ENCODE results near the gene PLPP4. TPM values are rescaled to one million over a fixed set of nuclear protein-coding genes. Genes with fewer than 3 reads are reported as not detected.

Gene PLPP4
- total and polyA plus RNA-seq, 2 donors (not counting 3 experiments of a cell fraction or from before 2014, with no cell fraction given), result 15.5 to 36.4 TPM

DNA sequence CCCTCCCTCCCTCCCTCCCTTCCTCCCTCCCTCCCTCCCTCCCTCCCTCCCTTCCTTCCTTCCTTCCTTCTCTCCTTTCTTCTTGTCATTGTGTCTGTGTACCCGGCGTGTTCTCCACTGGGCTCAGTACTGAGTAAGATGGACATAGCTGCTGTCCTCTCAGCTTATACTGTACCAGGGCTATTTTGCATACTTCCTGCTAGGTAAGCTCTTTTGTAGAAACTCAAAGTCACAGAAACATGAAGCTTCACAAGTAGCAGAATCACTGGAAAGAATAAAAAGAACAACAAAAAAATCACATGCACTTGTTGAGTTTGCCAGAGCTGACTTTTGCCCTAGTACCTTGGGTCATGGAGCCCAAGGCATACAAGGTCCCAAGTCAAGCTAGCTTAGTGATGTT is 125.7 kb downstream of the PLPP4 start:
- no TSS peak for BruUV-seq (replicated peaks)
- CTCF ChIA-PET, result interaction anchor here (0.6 to 0.7 kb wide), 3 partner anchors 18 to 159 kb away, joined by 3 read pairs; no protein-coding TSS in a partner anchor
- FAIRE-seq, result peak; percentile 70

More for the DNA sequence above, 125.7 kb downstream of the PLPP4 start:
- Histone ChIP-seq H3K9me1 (replicated peaks; ENCODE audit: control insufficient read depth, extremely low read depth, insufficient read depth, low read length) (no peaks in the 10 kb centered on the region), H3K9me3 (replicated peaks; ENCODE audit: control insufficient read depth, insufficient read depth, low read length) (no peaks in the 10 kb centered on the region), H3K27ac (ENCODE audit: insufficient read depth, low read depth, low read length) (no peak overlapping the region), H3K27me3 (ENCODE audit: control insufficient read depth in 2 of 2, insufficient read depth in 2 of 2, low read length in 2 of 2) (no peaks in the 10 kb centered on the region), H3K36me3 (ENCODE audit: control insufficient read depth in 2 of 2, extremely low read depth in 1 of 2, insufficient read depth in 2 of 2, low read length in 2 of 2) (no peaks in the 10 kb centered on the region), H3K79me2 (ENCODE audit: control insufficient read depth, insufficient read depth, low read length) (no peaks in the 10 kb centered on the region), H3K4me1 (ENCODE audit: control insufficient read depth, extremely low read depth, insufficient read depth, low read length) (no peaks in the 10 kb centered on the region), H4K20me1 (replicated peaks; ENCODE audit: control insufficient read depth, extremely low read depth, insufficient read depth, low read length) (no peaks in the 10 kb centered on the region), H3K4me3 (replicated peaks in 1 of 3; ENCODE audit: insufficient read depth in 1 of 3, low read depth in 1 of 3, low read length in 3 of 3) (no peak overlapping the region), H2AFZ (ENCODE audit: low read depth, low read length) (no peak overlapping the region), H3K4me2 (ENCODE audit: insufficient read depth, low read length) (no peak overlapping the region), H3K9ac (replicated peaks; ENCODE audit: extremely low read depth, insufficient read depth, low read length) (no peak overlapping the region)
- dilution Hi-C loops (cut with MboI; ENCODE audit: extremely low pct_ligation_motif_present, low sequenced_read_pairs) (no loop called here), intact Hi-C loops (cut with micrococcal nuclease) (no loop called here)
- TF ChIP-seq EZH2 (IDR thresholded peaks at IDR 0.05; ENCODE audit: borderline replicate concordance, low read depth, low read length, severe bottlenecking) (no peak), FOS (IDR thresholded peaks at IDR 0.05; ENCODE audit: borderline replicate concordance, insufficient read depth, low read length) (no peak), POLR2AphosphoS5 (IDR thresholded peaks at IDR 0.05; ENCODE audit: insufficient read depth, low read depth, low read length) (no peak), POLR2A (IDR thresholded peaks at IDR 0.05; ENCODE audit: low read depth, low read length) (no peak), GATA2 (IDR thresholded peaks at IDR 0.05; ENCODE audit: insufficient read depth, insufficient read length, low read depth, low read length) (no peak), CTCF (IDR thresholded peaks at IDR 0.05; ENCODE audit: extremely low read depth in 1 of 2, insufficient read depth in 1 of 2, low read depth in 1 of 2, low read length in 2 of 2) (no peak), MYC (IDR thresholded peaks at IDR 0.05; ENCODE audit: low read depth, low read length) (no peak), MAX (IDR thresholded peaks at IDR 0.05; ENCODE audit: insufficient read depth, insufficient read length) (no peak)
- POLR2A ChIA-PET, result no interaction called here
- DNase-seq (ENCODE audit: low read depth, low spot score), result no peak
